Mammary epithelial cell (primary cell): ENCODE measurements around the gene CRYZL1.

Experiments used
- CTCF ChIP-seq, 2 donors: IDR thresholded peaks in 1 of 2; conservative IDR thresholded peaks in 1 of 2; 2 replicates each; pipeline ENCODE4 v1.5.1; 2011 to 2012; ENCODE audit warnings: inconsistent platforms in 2 of 2, low read length in 2 of 2, mild to moderate bottlenecking in 2 of 2, control low read depth in 1 of 2, low read depth in 1 of 2; ENCODE audit not compliant: insufficient read depth in 1 of 2; ENCODE audit errors: extremely low read depth in 1 of 2
- EZH2 ChIP-seq: IDR thresholded peaks from 2 replicates; pipeline ENCODE4 v1.6.1; 2012; ENCODE audit warnings: low read length, inconsistent platforms, borderline replicate concordance

- TF ChIP-seq EZH2 (no peak), CTCF (conservative IDR thresholded peaks at IDR 0.05 in 1 of 2, IDR thresholded peaks at IDR 0.05 in 1 of 2; ENCODE audit: extremely low read depth in 1 of 2, insufficient read depth in 1 of 2, low read depth in 1 of 2, low read length in 2 of 2) (no peak)
Observed at GRCh38 chr21:33608559-33608958, 33.0 kb downstream of the CRYZL1 start.
